Pancreas (tissue), 10 donors: Measurements from ENCODE around the gene ROPN1B. TPM values are rescaled to one million over a fixed set of nuclear protein-coding genes. Genes with fewer than 3 reads are reported as not detected.

ENCODE experiments used
- ATAC-seq, 4 donors: fragments of 200-7000 bp; cut with Tn5 transposase; one replicate each; pipeline versions ENCODE4 v1.8.0 to v1.9.1; 2020; ENCODE audit warnings: mild to moderate bottlenecking in 4 of 4, moderate library complexity in 4 of 4
- DNase-seq, 6 donors: peaks; one replicate each; pipeline ENCODE4 v3.0.0-alpha.2; 2020
- FAIRE-seq: peaks from 2 replicates; lab custom pipeline; 2012; peaks lifted over from hg19 to GRCh38; lab: Jason Lieb, UNC
- H3K27ac ChIP-seq, 4 donors: fragments of 200-600 bp; sonication (generic); 1 replicate in 3 of 4; 2 replicates in 1 of 4; pipeline versions ENCODE4 v1.5.0 to v1.8.0; 2020
- H3K27me3 ChIP-seq, 4 donors: fragments of 200-600 bp; one replicate each; pipeline ENCODE4 v1.8.0; 2021
- H3K36me3 ChIP-seq, 3 donors: fragments of 200-600 bp; sonication (generic) in 1 of 3; one replicate each; pipeline versions ENCODE4 v1.5.0 to v1.8.0; 2020 to 2021
- H3K4me1 ChIP-seq, 3 donors: fragments of 200-600 bp; one replicate each; pipeline ENCODE4 v1.8.0; 2021
- H3K4me3 ChIP-seq, 4 donors: fragments of 200-600 bp; sonication (generic) in 2 of 4; one replicate each; pipeline versions ENCODE4 v1.5.0 to v1.8.0; 2020 to 2021
- H3K9me3 ChIP-seq, 4 donors: fragments of 200-600 bp; one replicate each; pipeline ENCODE4 v1.8.0; 2021
- WGBS, 2 donors: extraction: QIAGEN DNeasy Blood & Tissue Kit; methylation state at CpG; one replicate each; pipeline ENCODE4 v1.1.7; 2013; 5-methylcytosine and 5-hydroxymethylcytosine counted together
- intact Hi-C, 3 donors: fragments of 100-400 bp; cut with DNase I; formaldehyde crosslinking; loops; one replicate each; pipeline versions ENCODE4 v1.11.1 to v1.14.2; 2022
- polyA plus RNA-seq, 2 donors: library from polyadenylated mRNA; stranded (reverse); fragments of 200-250 nt; gene quantifications; one replicate each; pipeline ENCODE4 v1.2.3, GENCODE V29; 2013
- total RNA-seq, 6 donors: library from RNA; stranded (reverse); fragmentation: NEBNext Ultra II Directional in 4 of 6; extraction: Animal tissue kit (Norgen Biotek cat#: 25700) in 4 of 6; gene quantifications; one replicate each; pipeline versions ENCODE4 v1.2.1 to v1.2.4, GENCODE V29; 2021 to 2023
- TF ChIP-seq, protein P1 (sequence below), 4 donors: fragments of 200-600 bp; sonication (generic) in 3 of 4; IDR thresholded peaks; one replicate each; pipeline versions ENCODE4 v1.5.0 to v1.8.0; 2021; ENCODE audit warnings: antibody characterized with exemption in 4 of 4
- donor health status: healthy with polysubstance abuse.
- donor health status: DM: no; HTN: no; CAD: no; lungs with moderate emphysema.
- donor health status: DM: no; HTN: no; CAD: no.
- donor health status: control.
- donor health status: control.
- donor health status: Bipolar disorder and iron deficiency.
- donor health status: DM: yes; HTN: yes; CAD: no.
- donor health status: DM: no; HTN: no; CAD: no.
- donor health status: DM: no; HTN: no; CAD: no.
- donor health status: DM: yes; HTN: yes; CAD: no.

The ROPN1B gene
- total and polyA plus RNA-seq, 8 donors, result 0.19 to 0.23 (median 0.20) TPM; not detected in 5

- WGBS, 2 donors, result 74 to 80% methylated on average over 10 of the region's 10 CpGs
- ATAC-seq, result no peak
- intact Hi-C loops, result no loop called here
- TF ChIP-seq, protein P1, sequence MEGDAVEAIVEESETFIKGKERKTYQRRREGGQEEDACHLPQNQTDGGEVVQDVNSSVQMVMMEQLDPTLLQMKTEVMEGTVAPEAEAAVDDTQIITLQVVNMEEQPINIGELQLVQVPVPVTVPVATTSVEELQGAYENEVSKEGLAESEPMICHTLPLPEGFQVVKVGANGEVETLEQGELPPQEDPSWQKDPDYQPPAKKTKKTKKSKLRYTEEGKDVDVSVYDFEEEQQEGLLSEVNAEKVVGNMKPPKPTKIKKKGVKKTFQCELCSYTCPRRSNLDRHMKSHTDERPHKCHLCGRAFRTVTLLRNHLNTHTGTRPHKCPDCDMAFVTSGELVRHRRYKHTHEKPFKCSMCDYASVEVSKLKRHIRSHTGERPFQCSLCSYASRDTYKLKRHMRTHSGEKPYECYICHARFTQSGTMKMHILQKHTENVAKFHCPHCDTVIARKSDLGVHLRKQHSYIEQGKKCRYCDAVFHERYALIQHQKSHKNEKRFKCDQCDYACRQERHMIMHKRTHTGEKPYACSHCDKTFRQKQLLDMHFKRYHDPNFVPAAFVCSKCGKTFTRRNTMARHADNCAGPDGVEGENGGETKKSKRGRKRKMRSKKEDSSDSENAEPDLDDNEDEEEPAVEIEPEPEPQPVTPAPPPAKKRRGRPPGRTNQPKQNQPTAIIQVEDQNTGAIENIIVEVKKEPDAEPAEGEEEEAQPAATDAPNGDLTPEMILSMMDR (IDR thresholded peaks at IDR 0.05), result no peak
- Histone ChIP-seq H3K9me3 (no peaks in the 10 kb centered on the region), H3K27ac (no peak overlapping the region), H3K36me3 (no peaks in the 10 kb centered on the region), H3K4me1 (no peaks in the 10 kb centered on the region), H3K27me3 (no peaks in the 10 kb centered on the region), H3K4me3 (no peak overlapping the region)
- no peak for DNase-seq
- no peak for FAIRE-seq
Observed at GRCh38 chr3:126023390-126023789, 54.4 kb downstream of the ROPN1B start.

- no peak for ATAC-seq
- 91 to 95% methylated on average over 9 of the region's 9 CpGs for WGBS, 2 donors
- no peaks in the 10 kb centered on the region for H3K4me1 ChIP-seq
- no peaks in the 10 kb centered on the region for H3K27me3 ChIP-seq
- FAIRE-seq, result no peak
- H3K27ac ChIP-seq, result no peak overlapping the region
- TF ChIP-seq, protein P1 (IDR thresholded peaks at IDR 0.05), result no peak
- H3K9me3 ChIP-seq, result no peaks in the 10 kb centered on the region
- no peak overlapping the region for H3K4me3 ChIP-seq
- no peaks in the 10 kb centered on the region for H3K36me3 ChIP-seq
- intact Hi-C loops, result no loop called here
- DNase-seq, result no peak
Observed at GRCh38 chr3:126024049-126024854, 55.3 kb downstream of the ROPN1B start.

DNA sequence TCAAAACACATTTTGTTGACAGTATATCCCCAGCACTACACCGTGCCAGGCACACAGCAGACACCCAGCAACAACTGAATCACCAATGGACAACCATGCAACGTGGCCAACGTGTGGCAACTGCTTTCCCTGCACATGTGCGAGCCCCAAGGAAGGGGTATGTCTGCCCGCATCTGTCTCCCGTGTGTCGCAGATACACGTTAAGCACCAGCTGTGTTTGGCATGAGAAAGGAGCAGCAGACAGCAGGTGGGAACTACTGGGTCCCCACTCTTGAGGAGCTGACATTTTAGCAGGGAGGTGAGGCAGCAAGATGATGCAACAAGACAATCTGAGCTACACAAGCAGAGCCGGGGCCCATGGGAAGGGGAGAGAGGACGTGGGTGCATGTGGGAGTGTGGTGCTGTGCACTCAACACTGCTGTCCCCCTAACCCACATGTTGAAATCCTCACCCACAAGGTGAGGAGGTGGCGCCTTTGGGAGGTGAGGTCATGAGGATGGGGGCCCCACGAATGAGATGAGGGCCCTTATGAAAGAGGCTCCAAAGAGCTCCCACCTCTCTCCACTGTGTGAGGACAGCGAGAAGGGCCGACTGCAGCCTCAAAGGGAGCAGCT, 56.2 kb downstream of the ROPN1B start:
- H3K9me3 ChIP-seq, result no peaks in the 10 kb centered on the region
- no peak overlapping the region for H3K27ac ChIP-seq
- no peak for ATAC-seq
- TF ChIP-seq, protein P1 (IDR thresholded peaks at IDR 0.05), result no peak
- intact Hi-C loops, result no loop called here
- no peak for DNase-seq
- FAIRE-seq, result no peak
- WGBS, 2 donors, result 85% methylated on average over 14 of the region's 14 CpGs
- H3K36me3 ChIP-seq, result no peaks in the 10 kb centered on the region
- H3K27me3 ChIP-seq, result no peaks in the 10 kb centered on the region
- no peaks in the 10 kb centered on the region for H3K4me1 ChIP-seq
- H3K4me3 ChIP-seq, result no peak overlapping the region

DNA sequence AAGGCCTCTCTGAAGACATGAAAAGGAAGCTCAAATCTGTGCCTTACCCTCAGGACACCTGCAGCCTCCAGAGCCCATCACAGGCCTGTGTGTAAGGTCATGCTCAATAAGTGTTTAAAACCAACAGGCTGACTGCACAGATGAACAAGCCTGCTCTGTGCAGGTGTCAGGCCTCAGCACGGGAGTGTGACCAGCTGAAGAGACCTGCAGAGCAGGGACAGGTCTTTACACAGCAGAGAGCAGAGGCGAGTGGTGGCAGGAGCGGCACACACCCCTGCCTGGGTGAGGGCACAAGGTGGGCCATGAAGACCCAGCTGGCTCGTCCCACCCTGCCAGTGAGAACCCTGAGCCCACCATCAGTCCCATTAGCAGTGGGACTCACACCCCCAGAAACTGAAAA, 56.9 kb downstream of the ROPN1B start:
- Histone ChIP-seq H3K27ac (no peak overlapping the region), H3K4me3 (no peak overlapping the region), H3K4me1 (no peaks in the 10 kb centered on the region), H3K36me3 (no peaks in the 10 kb centered on the region), H3K9me3 (no peaks in the 10 kb centered on the region), H3K27me3 (no peaks in the 10 kb centered on the region)
- WGBS, 2 donors, result 85 to 96% methylated on average over 4 of the region's 4 CpGs
- DNase-seq (no peak), FAIRE-seq (no peak), ATAC-seq (no peak)
- TF ChIP-seq, protein P1 (IDR thresholded peaks at IDR 0.05), result no peak
- intact Hi-C loops, result no loop called here

DNA sequence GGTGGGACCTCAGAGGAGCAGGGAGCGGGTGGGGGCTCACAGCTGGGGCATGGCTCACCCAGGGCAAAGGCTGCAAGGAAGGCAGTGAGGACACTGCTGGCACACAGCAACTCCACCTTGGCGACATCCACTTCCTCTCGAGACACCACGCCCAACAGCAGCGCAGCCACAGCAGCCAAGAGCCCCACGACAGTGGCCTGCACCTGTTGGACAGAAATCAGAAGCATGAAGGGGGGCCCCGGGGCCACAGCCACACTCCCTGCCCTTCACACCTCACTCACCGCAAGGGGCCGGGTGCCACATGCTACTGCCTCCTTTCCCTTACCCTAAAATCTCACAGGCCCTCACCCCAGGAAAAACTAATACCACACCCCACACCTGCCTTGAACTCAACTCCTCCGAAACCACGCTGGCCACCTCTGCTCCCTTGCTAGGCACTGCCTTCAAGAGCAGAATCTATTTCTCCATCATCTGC, 57.3 kb downstream of the ROPN1B start:
- no peak overlapping the region for H3K4me3 ChIP-seq
- 91 to 94% methylated on average over 11 of the region's 11 CpGs for WGBS, 2 donors
- FAIRE-seq, result no peak
- TF ChIP-seq, protein P1 (IDR thresholded peaks at IDR 0.05), result no peak
- DNase-seq, result no peak
- H3K9me3 ChIP-seq, result no peaks in the 10 kb centered on the region
- H3K4me1 ChIP-seq, result no peaks in the 10 kb centered on the region
- no peak for ATAC-seq
- no peaks in the 10 kb centered on the region for H3K27me3 ChIP-seq
- H3K36me3 ChIP-seq, result no peaks in the 10 kb centered on the region
- H3K27ac ChIP-seq, result no peak overlapping the region
- intact Hi-C loops, result no loop called here
